A673 (cell line): ENCODE data around the gene SPX.

ENCODE experiments used
- EZH2 ChIP-seq: fragments of 200-600 bp; sonication (generic); IDR thresholded peaks from 2 replicates; pipeline ENCODE4 v1.6.1; 2017; ENCODE audit warnings: borderline replicate concordance, low read depth, mild to moderate bottlenecking, mixed read lengths, antibody characterized with exemption, low read length; ENCODE audit not compliant: poor library complexity, severe bottlenecking
- TF ChIP-seq, protein P1 (sequence below): fragments of 300-800, 200-600 bp; sonication (generic); conservative IDR thresholded peaks from 2 replicates; pipeline ENCODE4 v1.5.1; 2017; ENCODE audit warnings: low read depth, mild to moderate bottlenecking, antibody characterized with exemption, low read length, moderate library complexity, mixed read lengths

DNA sequence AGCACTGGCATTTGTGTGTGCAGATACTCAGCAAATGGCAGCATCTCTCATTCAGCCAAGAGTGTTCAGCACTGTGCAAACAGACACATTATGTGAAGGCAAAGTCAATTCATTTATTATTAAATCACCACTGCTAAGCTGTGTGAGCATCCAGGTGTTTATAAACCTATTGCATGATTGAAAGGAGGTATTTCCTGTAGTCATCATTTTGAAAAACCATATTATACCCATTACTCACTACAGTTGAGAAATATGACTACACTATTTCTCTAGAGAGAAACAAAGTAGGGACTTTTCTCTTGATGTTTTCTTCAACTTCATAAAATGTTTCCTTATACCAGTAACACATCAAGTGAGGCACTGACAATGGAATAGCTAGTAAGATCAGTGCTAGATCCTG, 13.7 kb downstream of the SPX start:
- TF ChIP-seq, protein P1, sequence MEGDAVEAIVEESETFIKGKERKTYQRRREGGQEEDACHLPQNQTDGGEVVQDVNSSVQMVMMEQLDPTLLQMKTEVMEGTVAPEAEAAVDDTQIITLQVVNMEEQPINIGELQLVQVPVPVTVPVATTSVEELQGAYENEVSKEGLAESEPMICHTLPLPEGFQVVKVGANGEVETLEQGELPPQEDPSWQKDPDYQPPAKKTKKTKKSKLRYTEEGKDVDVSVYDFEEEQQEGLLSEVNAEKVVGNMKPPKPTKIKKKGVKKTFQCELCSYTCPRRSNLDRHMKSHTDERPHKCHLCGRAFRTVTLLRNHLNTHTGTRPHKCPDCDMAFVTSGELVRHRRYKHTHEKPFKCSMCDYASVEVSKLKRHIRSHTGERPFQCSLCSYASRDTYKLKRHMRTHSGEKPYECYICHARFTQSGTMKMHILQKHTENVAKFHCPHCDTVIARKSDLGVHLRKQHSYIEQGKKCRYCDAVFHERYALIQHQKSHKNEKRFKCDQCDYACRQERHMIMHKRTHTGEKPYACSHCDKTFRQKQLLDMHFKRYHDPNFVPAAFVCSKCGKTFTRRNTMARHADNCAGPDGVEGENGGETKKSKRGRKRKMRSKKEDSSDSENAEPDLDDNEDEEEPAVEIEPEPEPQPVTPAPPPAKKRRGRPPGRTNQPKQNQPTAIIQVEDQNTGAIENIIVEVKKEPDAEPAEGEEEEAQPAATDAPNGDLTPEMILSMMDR: no peak
- no peak for TF ChIP-seq EZH2
